AG10803 (cell line): Measurements from ENCODE around the gene EMILIN2.
"Not testable (repeated sequence)": the region's sequence is repeated elsewhere in the genome, so short reads cannot be mapped to it uniquely, and the experiment has no call there.

Source experiments
- DNase-seq: peaks from one replicate; pipeline ENCODE4 v3.0.0; 2010; ENCODE audit warnings: low read depth
- H3K4me3 ChIP-seq: 2 replicates; pipeline ENCODE4 v1.5.1; 2011; ENCODE audit warnings: mild to moderate bottlenecking, low read length, control low read depth
- CTCF ChIP-seq: conservative IDR thresholded peaks from 2 replicates; pipeline ENCODE4 v1.5.1; 2011; ENCODE audit warnings: mild to moderate bottlenecking, low read length, control low read depth, inconsistent platforms

Gene EMILIN2

GRCh38 chr18:2846636-2847316, at the start of gene EMILIN2:
Gene EMILIN2, plus strand, starts transcription at chr18:2847006. Its CDS starts 183 bp downstream, at chr18:2847189.
- DNase-seq, result peak; percentile 31
- no peak for TF ChIP-seq CTCF

DNA sequence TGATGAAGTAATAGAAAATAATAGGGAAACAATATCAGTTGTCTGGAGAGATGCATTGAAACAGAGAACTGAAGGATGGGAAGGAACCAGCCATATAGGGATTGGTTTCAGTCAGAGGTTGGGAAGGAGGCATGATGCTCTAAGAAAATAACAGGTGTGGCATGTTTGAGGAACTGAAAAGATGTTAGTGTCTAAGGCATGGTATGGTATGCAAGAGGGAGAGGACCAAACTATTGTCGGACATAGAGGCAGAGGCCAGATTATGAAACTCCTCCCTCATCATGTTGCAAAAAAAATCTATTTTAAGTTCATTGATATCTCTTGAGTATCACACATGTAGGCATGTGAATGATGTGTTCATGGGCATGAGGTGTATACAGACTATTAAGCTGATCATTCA, 48.9 kb upstream of the EMILIN2 start:
- TF ChIP-seq CTCF, result no peak
- no peak overlapping the region for H3K4me3 ChIP-seq
- no peak for DNase-seq

More at GRCh38 chr18:2846636-2847316, at the start of gene EMILIN2:
- H3K4me3 ChIP-seq, result peak within 1 kb of the TSS; percentile 68

- no peak overlapping the region for H3K4me3 ChIP-seq
- DNase-seq, result no peak
- no peak for TF ChIP-seq CTCF
Observed at GRCh38 chr18:2799369-2799768, 47.4 kb upstream of the EMILIN2 start.

DNA sequence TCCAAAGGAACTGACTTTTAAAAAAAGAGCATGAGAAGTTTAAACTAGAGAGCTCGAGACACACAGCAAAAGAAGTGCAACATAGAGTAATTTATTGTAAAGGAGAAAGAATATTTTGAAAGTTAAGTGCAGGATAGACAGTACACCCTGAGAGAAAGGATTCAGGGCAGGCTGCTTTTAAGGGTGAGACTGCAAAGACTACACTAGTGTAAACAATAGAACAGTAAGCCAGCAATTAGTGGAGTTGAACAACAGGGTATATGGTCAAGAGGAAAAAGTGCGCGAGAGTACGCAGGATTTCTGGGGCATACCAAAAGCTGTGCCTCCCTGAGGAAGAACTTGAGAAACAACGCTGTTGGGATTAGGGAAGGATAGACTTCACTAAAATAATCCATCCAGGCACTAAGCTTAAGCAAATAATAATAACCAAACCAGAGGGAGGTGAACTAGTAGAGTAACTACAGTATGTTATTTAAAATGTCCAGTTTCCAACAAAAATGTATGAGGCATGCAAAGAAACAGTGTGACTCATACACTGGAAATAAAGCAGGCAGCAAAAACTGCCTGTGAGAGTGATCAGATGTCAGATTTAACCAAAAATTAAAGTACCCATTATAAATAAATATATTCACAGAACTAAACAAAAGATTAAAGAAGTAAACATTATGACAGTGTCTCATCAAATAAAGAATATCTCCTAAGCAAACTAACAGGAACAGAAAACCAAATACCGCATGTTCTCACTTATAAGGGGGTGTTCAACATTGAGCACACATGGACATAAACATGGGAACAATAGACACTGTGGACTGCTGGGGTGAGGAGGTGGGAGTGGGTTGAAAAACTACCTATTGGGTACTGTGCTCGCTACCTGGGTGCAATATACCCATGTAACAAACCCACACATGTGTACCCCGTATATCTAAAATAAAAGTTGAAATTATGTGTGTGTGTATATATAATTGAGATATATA, 40.5 kb upstream of the EMILIN2 start:
- H3K4me3 ChIP-seq, result no peak overlapping the region
- peak; percentile 35 for DNase-seq
- no peak for TF ChIP-seq CTCF

DNA sequence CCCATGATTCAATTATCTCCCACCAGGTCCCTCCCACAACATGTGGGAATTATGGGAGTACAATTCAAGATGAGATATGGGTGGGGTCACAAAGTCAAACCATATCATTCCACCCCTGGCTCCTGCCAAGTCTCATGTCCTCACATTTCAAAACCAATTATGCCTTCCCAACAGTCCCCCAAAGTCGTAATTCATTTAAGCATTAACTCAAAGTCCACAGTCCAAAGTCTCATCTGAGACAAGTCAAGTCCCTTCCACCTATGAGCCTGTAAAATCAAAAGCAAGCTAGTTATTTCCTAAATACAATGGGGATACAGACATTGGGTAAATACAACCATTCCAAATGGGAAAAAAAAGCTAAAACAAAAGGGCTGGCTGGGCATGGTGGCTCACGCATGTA, 38.2 kb upstream of the EMILIN2 start:
- H3K4me3 ChIP-seq, DNase-seq: not testable (repeated sequence)

GRCh38 chr18:2809666-2810183, 37.1 kb upstream of the EMILIN2 start:
- H3K4me3 ChIP-seq, DNase-seq: not testable (repeated sequence)

- TF ChIP-seq CTCF, result no peak
- H3K4me3 ChIP-seq, result no peak overlapping the region
- no peak for DNase-seq
Observed at GRCh38 chr18:2811416-2811815, 35.4 kb upstream of the EMILIN2 start.

GRCh38 chr18:2814928-2815327, 31.9 kb upstream of the EMILIN2 start:
- DNase-seq, result no peak
- TF ChIP-seq CTCF, result no peak

More at GRCh38 chr18:2814928-2815327, 31.9 kb upstream of the EMILIN2 start:
- no peak overlapping the region for H3K4me3 ChIP-seq
